Right lobe of liver (tissue), 6 donors: ENCODE data around the gene TCF25. TPM values are rescaled to one million over a fixed set of nuclear protein-coding genes. Genes with fewer than 3 reads are reported as not detected.
"Not testable (repeated sequence)": the region's sequence is repeated elsewhere in the genome, so short reads cannot be mapped to it uniquely, and the experiment has no call there.

Experiments
- ATAC-seq, 4 donors: fragments of 200-7000 bp; cut with Tn5 transposase; one replicate each; pipeline ENCODE4 v1.9.1; 2020; ENCODE audit warnings: mild to moderate bottlenecking in 4 of 4, moderate library complexity in 4 of 4
- DNase-seq, 3 donors: peaks; one replicate each; pipeline ENCODE4 v3.0.0-alpha.2; 2020
- H3K27ac ChIP-seq, 3 donors: fragments of 200-600 bp; one replicate each; pipeline ENCODE4 v1.8.0; 2022
- H3K27me3 ChIP-seq, 2 donors: fragments of 200-600 bp; one replicate each; pipeline ENCODE4 v1.8.0; 2022
- H3K36me3 ChIP-seq, 4 donors: fragments of 200-600 bp; sonication (generic) in 1 of 4; one replicate each; pipeline versions ENCODE4 v1.5.1 to v1.8.0; 2017 to 2022; ENCODE audit warnings: control low read depth in 1 of 4
- H3K4me1 ChIP-seq, 4 donors: fragments of 200-600 bp; sonication (generic) in 1 of 4; one replicate each; pipeline versions ENCODE4 v1.5.1 to v1.8.0; 2017 to 2022; ENCODE audit warnings: control low read depth in 1 of 4
- H3K4me3 ChIP-seq, 3 donors: fragments of 200-600 bp; one replicate each; pipeline ENCODE4 v1.8.0; 2022
- H3K9me3 ChIP-seq, 4 donors: fragments of 200-600 bp; sonication (generic) in 1 of 4; one replicate each; pipeline versions ENCODE4 v1.5.1 to v1.8.0; 2017 to 2022; ENCODE audit warnings: control low read depth in 1 of 4
- CTCF ChIP-seq, 4 donors: fragments of 200-600 bp in 3 of 4; fragments of 450-650 bp in 1 of 4; IDR thresholded peaks; one replicate each; pipeline versions ENCODE4 v1.5.1 to v1.8.0; 2016 to 2022; ENCODE audit warnings: antibody characterized with exemption in 4 of 4, mild to moderate bottlenecking in 2 of 4
- POLR2A ChIP-seq: fragments of 450-650 bp; IDR thresholded peaks from one replicate; pipeline ENCODE4 v1.6.1; 2017; ENCODE audit warnings: antibody characterized with exemption, mild to moderate bottlenecking
- WGBS: methylation state at CpG from one replicate; pipeline ENCODE4 v1.1.6; 2018; ENCODE audit warnings: low coverage, low lambda C conversion rate; ENCODE audit not compliant: insufficient coverage; ENCODE audit errors: missing lambda C conversion rate; 5-methylcytosine and 5-hydroxymethylcytosine counted together
- intact Hi-C, 2 donors: fragments of 100-400 bp; cut with DNase I; formaldehyde crosslinking; loops; one replicate each; pipeline versions ENCODE4 v1.11.2 to v1.14.1; 2022
- total RNA-seq, 6 experiments: library from RNA; depleted of rRNA in 2 of 6; stranded (reverse); fragments of >200 nt in 2 of 6; fragmentation: NEBNext Ultra II Directional in 3 of 6; extraction: Animal tissue kit (Norgen Biotek cat#: 25700) in 3 of 6; gene quantifications; one replicate each; pipeline versions ENCODE4 v1.1.0 to v1.2.4, GENCODE V29; 2016 to 2023
- donor health status: DM: no; HTN: yes; CAD: no.
- donor health status: DM: no; HTN: no; CAD: no.
- donor health status: DM: no; HTN: no; CAD: no.
- donor health status: DM: no; HTN: yes; CAD: no.
- donor health status: DM: no; HTN: yes; CAD: no.

Gene TCF25
- total RNA-seq, 6 experiments from 2014 or later = 66.6 to 91.6 (median 77.9) TPM

DNA sequence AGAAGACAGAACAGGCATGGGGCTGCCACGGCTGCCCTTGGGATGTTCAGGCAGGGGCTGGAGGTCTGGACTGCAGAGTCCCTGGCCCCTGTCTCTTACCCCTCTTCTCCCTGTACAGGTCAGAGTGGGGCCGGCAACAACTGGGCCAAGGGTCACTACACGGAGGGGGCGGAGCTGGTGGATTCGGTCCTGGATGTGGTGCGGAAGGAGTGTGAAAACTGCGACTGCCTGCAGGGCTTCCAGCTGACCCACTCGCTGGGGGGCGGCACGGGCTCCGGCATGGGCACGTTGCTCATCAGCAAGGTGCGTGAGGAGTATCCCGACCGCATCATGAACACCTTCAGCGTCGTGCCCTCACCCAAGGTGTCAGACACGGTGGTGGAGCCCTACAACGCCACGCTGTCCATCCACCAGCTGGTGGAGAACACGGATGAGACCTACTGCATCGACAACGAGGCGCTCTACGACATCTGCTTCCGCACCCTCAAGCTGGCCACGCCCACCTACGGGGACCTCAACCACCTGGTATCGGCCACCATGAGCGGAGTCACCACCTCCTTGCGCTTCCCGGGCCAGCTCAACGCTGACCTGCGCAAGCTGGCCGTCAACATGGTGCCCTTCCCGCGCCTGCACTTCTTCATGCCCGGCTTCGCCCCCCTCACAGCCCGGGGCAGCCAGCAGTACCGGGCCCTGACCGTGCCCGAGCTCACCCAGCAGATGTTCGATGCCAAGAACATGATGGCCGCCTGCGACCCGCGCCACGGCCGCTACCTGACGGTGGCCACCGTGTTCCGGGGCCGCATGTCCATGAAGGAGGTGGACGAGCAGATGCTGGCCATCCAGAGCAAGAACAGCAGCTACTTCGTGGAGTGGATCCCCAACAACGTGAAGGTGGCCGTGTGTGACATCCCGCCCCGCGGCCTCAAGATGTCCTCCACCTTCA, 61.5 kb downstream of the TCF25 start:
- no peak overlapping the region for H3K4me3 ChIP-seq
- no peaks in the 10 kb centered on the region for H3K4me1 ChIP-seq
- WGBS = 94% methylated on average over 16 of the region's 61 CpGs
- intact Hi-C loops = no loop called here
- DNase-seq (no peak), ATAC-seq (no peak)
- no peaks in the 10 kb centered on the region for H3K27me3 ChIP-seq
- H3K9me3 ChIP-seq = no peaks in the 10 kb centered on the region
- TF ChIP-seq CTCF (IDR thresholded peaks at IDR 0.05) (no peak), POLR2A (no peak)
- H3K27ac ChIP-seq = no peak overlapping the region
- H3K36me3 ChIP-seq = no peaks in the 10 kb centered on the region

DNA sequence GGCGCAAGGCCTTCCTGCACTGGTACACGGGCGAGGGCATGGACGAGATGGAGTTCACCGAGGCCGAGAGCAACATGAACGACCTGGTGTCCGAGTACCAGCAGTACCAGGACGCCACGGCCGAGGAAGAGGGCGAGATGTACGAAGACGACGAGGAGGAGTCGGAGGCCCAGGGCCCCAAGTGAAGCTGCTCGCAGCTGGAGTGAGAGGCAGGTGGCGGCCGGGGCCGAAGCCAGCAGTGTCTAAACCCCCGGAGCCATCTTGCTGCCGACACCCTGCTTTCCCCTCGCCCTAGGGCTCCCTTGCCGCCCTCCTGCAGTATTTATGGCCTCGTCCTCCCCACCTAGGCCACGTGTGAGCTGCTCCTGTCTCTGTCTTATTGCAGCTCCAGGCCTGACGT, 62.2 kb downstream of the TCF25 start:
- H3K9me3 ChIP-seq, H3K36me3 ChIP-seq, H3K27me3 ChIP-seq, H3K4me3 ChIP-seq, H3K27ac ChIP-seq, intact Hi-C loops, DNase-seq, H3K4me1 ChIP-seq, ATAC-seq: not testable (repeated sequence)
- WGBS = 78% methylated on average over 4 of the region's 27 CpGs

DNA sequence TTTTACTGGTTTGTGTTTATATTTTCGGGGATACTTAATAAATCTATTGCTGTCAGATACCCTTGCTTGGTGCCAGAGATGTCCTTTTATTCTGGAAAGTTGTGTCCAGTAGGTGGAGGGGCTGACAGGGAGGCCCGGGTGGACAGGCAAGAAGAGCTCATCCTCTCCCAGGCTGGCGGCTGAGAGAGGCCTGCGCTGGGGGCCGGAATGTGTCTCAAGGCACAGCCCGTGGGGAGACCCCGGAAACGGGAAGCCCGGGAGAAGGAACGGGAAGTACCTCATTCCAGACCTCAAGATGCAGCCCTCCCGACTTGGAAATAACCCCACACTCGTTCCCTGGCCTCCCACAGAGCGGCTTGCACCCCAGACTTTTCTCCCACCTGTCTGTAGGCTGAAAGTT, 62.6 kb downstream of the TCF25 start:
- no peak for TF ChIP-seq POLR2A
- DNase-seq (no peak), ATAC-seq (no peak)
- Histone ChIP-seq H3K4me1 (no peaks in the 10 kb centered on the region), H3K36me3 (no peaks in the 10 kb centered on the region), H3K9me3 (no peaks in the 10 kb centered on the region), H3K4me3 (no peak overlapping the region), H3K27me3 (no peaks in the 10 kb centered on the region), H3K27ac (no peak overlapping the region)
- WGBS = 45% methylated on average over 1 of the region's 13 CpGs
- intact Hi-C loops = no loop called here

DNA sequence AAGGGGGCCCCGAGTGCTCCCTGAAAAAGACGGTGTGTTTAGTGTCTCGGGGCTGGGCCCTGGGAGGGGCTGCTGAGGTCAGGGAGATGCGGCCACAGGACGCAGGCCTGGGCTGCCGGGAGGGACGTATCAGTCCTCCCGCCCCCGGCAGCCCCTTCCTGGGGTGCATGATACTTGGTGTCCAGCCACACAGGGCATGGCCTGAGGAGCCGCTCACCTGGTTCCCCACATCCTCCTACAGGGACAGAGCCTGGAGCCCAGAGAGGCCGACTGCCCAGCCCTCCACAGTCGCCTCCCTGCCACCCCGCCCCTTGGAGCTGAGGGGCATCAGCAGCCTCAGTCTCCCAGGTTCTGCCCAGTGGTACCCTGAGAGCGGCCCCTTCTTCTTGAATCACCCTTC, 63.1 kb downstream of the TCF25 start:
- Histone ChIP-seq H3K36me3 (no peaks in the 10 kb centered on the region), H3K27me3 (no peaks in the 10 kb centered on the region), H3K4me1 (no peaks in the 10 kb centered on the region), H3K27ac (no peak overlapping the region), H3K9me3 (no peaks in the 10 kb centered on the region), H3K4me3 (no peak overlapping the region)
- WGBS = no CpG with 5 or more reads among the region's 14 CpGs
- no peak for TF ChIP-seq CTCF (IDR thresholded peaks at IDR 0.05)
- no peak for TF ChIP-seq POLR2A
- DNase-seq (no peak), ATAC-seq (no peak)
- intact Hi-C loops = no loop called here

DNA sequence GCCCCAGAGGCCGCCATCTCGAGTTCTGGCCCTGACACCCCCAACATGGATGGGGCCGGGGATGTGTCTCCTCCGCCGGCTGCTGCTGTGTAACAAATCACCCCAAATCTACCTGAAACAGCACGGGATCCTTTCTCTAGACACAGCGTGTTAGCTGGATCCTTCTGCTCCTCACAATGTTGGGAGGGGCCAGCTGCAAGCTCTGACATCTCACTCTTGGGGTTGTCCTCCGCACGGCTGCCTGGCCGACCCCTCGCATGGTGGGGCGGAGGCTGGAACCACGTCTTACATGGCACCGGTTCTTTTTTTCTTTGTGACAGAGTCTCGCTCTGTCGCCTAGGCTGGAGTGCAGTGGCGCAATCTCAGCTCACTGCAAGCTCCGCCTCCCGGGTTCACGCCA, 63.6 kb downstream of the TCF25 start:
- 95% methylated on average over 4 of the region's 20 CpGs for WGBS

More for the DNA sequence above, 63.6 kb downstream of the TCF25 start:
- H3K9me3 ChIP-seq = no peaks in the 10 kb centered on the region
- intact Hi-C loops = no loop called here
- DNase-seq (no peak), ATAC-seq (no peak)
- no peaks in the 10 kb centered on the region for H3K27me3 ChIP-seq
- no peaks in the 10 kb centered on the region for H3K36me3 ChIP-seq
- TF ChIP-seq CTCF (IDR thresholded peaks at IDR 0.05) (no peak), POLR2A (no peak)
- no peak overlapping the region for H3K27ac ChIP-seq
- no peaks in the 10 kb centered on the region for H3K4me1 ChIP-seq
- no peak overlapping the region for H3K4me3 ChIP-seq
